ENCODE data around the gene USF1.
"Not testable (repeated sequence)": the region's sequence is repeated elsewhere in the genome, so short reads cannot be mapped to it uniquely, and the experiment has no call there.

Gene USF1

DNA sequence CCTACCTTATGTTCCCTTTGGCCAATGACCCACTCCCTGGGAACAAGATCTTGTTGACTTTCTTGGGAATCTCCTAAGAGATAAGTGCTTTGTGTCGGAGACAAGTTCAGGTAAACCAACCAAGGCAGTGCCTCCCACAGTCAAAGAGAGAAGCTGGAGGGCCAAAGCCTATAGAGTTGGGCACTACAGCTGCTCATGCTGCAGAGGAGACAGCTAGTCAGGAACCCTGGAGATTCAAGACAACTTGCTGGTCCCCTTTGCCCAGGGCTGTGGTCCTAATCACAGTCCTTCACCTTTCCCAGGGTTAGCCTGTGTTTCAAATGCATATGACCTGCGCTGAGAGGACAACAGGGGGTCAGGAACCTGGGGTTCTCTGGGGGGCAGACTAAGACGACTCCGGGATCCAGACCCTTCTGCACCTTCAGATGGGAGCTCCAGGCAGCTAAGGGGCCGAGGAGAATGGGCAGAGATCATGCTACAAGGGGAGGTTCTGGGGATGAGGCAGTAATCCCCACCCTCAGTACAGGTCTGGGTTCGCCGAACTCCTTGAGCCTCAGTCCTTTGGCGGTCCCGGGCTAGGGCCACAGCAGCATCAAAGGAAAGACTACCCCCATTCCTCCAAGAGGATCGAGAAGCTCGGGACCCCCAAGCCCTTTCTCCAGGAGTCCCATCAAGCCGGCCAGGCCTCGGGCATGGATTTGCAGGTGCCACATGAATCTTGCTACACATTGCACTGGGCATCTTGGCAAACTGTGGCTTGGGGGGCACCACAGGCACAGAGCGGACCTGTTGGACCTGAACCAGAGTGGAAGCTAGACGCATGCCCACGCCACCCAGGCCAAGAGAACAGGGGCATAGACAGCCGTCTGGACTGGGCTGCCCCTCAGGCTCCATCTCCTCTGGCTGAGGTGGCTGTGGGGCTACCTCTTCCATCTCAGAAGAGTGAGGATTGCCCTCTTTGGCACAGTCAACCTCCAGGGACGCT, 2.0 kb upstream of the USF1 start:
- no peak for DNase-seq

DNA sequence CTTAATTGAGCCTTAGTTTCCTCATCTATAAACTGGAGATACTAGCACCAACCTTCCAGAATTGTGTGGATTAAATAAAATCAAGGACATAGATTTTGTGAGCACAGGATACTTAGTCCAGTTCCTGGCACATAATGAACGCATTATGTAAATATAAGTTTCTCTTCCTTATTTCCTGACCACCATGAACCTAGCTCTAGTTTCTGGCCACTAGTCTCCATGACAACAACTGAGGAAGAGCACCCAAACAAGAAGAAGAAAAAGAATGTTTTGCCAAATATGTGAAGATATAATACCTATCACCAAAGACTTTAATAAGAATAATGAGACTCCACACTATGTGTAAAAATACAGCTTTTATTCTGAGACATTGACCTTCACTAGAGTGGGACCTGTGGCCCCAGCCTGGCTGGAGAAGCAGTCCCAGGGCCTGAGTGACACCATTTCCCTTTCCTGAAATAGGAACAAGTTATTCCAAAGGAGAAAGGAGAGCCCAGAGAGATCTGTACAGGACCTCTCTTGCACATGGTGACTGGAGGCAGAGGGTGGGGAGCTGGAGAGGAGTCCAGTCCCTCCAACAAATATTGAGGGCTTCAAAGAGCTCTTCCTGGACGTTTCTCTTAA, 940 bp upstream of the USF1 start:
- DNase-seq, result no peak

DNA sequence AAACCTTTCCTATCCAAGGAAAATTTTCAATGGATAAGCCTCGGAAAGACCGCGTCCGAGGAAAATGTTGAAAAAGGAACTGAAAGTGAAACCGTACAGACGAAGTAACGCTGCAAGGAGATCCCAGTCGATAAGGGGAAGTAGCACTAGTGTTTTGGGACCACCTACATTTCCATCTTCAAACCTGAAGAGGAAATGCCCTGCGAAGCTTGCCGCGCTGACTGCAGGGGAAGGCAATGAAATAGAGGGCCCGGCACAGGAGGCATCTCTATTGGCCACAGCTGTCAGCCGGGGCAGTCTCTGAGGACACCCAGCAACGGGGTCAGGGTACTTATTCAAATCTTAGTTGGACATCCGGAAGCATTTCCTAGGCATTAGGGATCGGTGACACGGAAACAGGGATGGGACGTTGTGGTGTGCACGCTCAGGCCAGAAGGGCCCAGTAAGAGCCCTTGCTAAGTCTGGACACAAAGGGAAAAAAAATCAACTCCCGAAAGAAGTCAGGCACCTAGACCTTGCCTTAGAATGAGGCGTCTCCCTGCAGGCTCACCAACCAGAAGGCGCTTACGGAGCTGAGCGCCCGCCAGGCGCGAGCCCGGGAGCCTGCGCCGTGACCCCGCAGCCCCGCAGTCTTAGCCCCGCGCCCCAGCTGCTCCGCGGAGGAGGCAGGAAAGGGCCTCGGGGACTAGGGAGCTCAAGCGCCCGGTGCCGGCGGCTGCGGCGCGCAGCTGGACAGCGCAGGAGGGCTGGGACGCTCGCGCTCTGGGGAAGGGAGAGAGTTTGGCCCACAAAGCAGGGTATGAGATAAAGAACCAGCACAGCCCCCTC, 655 bp downstream of the USF1 start:
- DNase-seq, result peak; percentile 19 to 68 (median 50)

DNA sequence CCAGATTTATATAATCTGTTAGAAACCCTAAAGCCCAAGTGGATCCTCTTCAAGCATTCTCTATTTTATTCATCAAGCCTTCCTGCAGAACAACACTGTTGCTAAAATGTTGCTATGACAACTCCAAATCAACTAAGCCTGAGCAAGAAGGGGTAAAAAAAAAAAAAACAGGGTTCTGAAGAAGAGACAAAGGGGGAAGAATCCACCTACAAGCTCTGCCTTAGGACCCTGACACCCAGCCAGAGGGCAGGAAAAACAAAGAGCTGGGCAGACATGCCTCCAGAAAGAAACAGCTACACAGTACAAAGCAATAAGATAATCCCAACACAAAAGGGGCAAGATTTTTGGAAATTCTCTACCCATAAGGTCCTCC, 1.3 kb downstream of the USF1 start:
- no peak for DNase-seq

DNA sequence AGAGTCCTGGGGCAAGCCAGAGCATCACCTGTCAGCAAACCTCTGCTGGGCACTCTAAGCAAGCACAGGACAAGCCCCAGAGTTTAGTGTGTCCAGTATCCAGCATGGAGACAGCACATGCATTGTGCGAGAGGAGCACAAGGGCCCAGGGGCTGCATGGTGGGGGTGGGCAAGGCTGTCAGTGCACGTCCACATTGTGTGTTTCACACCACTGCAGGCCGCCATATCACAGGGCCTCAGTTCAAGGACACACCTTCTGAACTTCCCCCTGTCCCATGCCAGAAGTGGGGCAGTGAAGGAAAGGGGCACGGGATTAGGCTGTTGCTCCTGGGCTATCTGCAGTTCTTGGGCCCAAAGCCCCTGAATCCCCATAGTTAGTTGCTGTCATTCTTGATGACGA, 6.2 kb downstream of the USF1 start:
- DNase-seq, result no peak

DNA sequence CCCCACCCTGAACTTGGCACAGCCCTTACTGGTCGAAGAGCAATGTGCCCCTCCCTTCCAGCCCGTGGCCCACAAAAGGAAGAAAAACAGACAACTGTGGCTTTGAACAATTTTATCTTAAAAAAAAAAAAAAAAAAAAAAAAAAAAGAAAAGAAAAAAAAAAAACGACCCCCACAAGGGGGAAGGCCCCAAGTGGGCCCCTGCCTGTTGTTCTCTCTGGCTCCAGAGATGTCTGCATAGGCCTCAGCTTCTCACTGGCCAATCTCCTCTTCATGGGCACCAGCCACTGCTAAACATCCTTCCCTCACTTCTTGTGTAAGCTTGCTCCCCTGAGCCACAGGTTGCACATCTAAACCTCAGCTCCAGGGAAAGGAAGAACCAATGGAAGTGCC, 6.6 kb downstream of the USF1 start:
- no peak for DNase-seq

DNA sequence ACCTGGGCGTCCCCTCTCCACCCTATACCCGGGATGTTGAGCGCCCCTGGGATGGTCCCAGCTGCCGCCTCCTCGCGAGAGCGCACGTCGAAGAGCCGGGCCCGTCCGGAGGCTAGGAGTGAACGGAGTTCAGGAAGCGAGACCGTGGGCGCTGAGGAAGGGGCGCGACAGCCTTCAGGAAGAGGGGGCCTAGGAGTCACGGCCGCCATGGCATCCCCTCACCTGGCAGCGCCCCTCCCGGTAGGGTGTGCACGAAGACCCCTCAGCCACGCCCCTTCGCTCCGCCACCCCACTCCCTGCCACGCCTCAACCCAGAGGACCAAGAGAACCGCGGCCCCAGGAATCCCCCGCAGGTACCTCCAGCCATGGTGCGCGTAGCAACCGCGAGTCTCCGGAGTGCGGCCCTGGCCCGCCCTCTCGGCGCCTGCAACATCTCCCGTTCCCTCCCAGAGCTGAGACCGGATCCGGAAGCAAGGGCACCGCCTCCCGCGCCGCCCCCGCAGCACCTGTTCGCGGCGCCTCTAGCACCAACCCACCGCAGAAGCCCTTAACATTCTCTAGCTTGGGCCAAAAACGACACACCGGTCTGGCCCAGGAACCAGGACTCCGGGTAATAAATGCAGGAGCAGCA, 7.1 kb downstream of the USF1 start, which contains the start of gene TSTD1:
Gene TSTD1, minus strand, starts transcription at position 442 of the 631 bp plus-strand sequence. Its CDS starts 75 bp downstream, at position 367.
- peak; percentile 82 to 88 (median 86) for DNase-seq

DNA sequence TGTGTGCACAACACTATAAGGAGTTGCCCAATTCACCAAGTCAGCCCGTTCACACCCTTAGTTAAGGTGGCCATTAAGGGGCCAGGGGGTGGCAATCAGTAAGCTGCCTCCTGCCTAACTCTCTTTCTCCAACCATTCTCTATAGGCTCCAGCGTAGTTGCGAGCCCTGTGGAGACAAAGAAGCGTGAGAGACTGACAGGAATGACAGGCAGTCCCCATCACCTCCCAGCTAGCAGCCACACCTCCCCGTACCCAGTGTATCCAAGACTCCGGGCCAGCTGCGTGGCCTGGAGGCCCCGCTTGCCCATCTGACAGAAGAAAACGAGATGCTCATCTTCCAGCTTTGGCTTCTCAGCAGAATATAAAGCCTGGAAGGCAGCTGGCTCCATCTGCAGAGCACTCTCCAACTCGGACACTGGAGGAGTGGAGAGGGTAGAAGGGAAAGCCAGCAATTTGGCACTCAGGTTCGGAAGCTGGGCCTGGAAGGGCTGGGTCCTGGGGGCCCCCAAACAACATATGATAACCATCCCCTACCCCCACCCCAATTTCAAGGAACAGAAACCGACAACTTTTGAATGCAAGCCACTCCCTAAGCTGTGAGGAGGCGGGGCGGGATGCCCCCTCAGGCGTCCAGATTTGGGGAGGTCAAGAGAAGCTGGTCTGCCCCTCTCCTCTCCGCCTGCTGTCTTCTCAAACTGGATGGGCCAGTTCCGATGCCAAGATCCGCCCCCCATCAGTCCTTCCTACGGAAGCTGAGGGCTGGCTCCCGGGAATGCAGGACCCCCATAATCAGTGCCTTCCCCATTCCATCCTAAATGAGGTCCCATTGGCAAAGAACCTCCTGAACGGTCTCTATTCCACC, 7.9 kb downstream of the USF1 start:
- DNase-seq, result no peak

DNA sequence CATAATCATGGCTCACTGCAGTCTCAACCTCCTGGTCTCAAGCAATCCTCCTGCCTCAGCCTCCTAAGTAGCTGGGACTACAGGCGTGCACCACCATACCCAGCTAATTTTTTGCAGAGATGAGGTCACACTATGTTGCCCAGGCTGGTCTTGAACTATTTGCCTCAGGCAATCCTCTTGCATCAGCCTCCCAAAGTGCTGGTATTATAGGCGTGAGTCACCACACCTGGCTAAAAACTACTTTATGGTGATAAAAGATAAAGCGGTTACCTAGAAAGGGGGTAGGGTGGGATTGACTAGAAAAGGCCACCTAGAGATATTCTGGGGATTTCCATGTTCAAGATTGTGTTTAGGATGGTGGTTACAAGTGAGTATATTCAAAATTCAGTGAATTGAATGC, 12.0 kb downstream of the USF1 start:
- DNase-seq, result no peak

DNA sequence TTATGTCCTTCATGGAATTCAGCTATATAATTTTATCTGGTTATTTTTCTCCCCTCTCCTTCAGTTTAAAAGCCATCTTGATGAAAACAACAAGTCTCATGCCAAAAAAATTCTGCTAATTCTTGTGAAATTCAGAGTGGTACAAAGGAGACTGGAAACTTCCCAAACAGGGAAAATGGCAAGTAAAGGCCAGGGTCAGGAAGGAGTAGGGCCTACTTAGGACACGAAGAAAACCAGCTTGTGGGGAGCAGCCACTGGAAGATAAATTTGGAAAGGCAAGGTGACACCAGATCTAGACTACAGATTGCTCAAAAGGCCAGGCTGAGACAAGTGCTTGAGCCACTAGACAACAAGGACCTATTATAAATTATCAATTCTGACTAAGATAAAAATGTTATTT, 13.4 kb downstream of the USF1 start:
- DNase-seq, result no peak

DNA sequence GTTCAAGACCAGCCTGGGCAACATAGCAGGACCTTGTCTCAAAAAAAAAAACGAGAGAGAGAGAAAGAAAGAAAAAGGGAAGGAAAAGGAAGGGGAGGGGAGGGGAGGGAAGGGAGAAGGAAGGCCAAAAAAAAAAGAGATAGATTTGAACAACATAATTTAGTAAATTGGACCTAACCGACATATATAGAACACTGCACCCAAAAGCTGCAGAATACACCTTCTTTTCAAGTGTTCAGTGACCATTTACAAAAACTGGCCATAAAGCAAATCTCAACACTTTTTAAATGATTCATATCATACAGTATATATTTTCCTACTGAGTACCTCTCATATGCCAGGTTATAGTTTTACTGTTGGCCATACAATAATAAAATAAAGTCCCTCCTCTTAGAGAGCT, 13.9 kb downstream of the USF1 start:
- no peak for DNase-seq

DNA sequence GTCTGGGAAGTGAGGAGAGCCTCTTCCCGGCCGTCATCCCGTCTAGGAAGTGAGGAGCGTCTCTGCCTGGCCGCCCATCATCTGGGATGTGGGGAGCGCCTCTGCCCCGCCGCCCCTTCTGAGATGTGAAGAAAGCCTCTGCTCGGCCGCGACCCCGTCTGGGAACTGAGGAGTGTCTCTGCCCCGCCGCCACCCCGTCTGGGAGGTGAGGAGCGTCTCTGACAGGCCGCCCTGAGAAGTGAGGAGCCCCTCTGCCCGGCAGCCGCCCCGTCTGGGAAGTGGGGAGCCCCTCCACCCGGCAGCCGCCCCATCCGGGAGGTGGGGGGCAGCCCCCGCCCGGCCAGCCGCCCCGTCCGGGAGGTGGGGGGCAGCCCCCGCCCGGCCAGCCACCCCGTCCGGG, 16.3 kb downstream of the USF1 start:
- DNase-seq, result not testable (repeated sequence)

DNA sequence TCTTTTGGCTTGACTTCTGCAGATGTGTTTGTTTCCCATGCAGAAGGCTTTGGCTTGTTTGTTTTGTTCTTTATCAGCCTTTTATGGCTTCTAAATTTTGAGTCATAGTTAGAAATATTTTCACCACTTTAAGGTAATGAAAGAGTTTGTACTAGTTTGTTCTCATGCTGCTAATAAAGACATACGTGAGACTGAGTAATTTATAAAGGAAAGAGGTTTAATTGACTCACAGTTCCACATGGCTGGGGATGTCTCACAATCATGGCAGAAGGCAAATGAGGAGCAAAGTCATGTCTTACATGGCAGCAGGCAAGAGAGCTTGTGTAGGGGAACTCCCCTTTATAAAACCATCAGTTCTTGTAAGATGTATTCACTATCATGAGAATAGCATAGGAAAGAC, 18.8 kb downstream of the USF1 start:
- DNase-seq, result not testable (repeated sequence)

DNA sequence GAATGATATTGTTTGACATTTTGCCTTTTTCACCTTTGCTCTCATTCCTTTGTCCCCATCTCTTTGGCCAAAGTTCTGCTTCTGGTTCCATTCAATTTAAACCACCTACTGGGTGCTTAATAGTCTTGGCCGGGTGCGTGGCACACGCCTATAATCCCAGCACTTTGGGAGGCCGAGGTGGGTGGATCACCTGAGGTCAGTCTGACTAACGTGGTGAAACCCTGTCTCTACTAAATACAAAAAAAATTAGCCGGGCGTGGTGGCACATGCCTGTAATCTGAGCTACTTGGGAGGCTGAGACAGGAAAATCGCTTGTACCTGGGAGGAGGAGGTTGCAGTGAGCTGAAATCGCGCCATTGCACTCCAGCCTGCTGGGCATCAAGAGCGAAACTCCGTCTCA, 23.3 kb downstream of the USF1 start:
- DNase-seq, result not testable (repeated sequence)

DNA sequence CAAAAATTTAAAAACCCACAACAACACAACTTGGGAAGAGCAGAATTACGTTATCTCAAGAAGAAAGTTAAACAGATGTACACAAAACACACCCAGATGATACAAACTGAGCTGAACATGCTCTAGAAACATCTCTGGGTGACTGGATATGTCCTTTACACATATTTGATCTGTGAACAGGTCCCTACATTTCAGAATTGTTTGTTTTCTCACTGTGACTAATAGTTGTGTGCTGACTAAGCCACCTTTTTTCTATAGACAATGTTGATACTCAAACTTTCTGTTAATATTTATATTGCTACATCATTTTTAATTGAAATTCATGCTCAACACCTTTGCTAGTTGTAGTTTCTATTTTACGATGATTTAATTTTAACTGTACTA, 23.8 kb downstream of the USF1 start:
- no peak for DNase-seq

DNA sequence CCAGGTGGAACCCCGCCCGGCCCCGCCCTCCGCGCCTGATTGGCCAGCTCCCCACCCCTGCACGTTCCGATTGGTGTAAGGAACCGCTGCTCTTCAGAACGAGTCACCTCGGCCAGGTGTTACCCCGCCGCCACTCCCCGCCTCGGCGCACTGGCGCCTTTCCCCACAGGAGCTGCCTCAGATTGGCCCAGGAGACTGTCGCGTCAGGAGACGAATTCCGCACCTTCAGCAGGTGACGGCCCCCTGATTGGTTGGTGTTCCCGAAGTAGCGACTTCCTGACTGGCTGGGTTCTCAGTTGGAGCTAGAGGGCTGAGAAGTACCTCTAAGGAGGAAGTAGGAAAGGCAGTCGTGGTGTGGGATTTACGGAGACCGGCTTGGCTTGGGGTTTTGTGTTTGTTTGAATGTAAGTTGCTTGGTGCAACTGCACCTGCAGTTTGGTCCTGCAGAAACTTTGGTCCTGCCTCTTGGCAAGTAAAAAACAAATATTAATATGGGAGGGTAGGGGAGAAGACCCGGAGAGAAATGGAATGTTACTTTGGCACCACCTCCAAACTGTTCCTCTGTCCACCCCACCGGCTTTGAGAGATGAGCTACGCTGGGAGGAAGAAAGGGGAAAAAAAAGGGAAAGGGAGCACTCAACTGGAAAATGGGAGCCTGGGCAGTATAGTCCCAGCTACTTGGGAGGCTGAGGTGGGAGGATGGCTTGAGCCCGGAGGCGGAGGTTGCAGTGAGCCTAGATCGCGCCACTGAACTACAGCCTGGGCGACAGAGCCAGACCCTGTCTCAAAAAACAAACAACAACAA, 24.4 kb downstream of the USF1 start:
- peak; percentile 80 to 91 (median 91) for DNase-seq

DNA sequence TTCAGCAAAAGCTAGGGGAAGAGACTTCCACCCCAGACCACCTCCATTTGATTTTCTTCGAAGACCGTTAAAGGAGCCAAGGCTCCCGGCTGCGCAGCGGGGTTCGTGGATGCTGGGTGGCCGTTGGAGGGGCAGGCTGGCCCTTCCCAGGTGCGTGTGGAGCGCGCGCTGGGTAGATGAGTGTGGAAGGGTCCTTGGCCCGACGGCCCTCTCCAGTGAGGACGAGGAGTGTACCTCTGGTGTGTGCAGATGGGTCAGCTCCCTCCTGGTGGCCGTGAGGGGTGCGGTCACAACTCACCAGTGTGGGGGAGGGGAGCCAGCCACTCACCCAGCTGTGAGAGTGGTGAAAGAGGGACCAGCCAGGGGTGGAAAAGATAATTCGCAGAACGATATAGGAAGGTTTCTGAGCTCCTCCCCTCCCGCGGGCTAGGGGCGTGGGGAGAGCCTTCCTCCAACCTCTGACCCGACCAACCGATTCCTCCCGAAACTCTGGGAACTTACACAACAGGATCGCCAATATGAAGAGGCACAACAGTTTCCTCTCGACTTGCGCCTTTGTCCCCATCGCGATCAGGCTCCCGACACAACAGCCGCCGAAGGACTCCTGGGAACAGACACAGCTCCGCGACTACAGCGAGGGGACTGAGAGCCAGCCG, 25.1 kb downstream of the USF1 start, which contains the start of gene F11R:
Gene F11R, minus strand, starts transcription at position 644 of the 656 bp plus-strand sequence. Its CDS starts 79 bp downstream, at position 565.
- DNase-seq, result peak in 2 of 5 donors; percentile 16 to 24

DNA sequence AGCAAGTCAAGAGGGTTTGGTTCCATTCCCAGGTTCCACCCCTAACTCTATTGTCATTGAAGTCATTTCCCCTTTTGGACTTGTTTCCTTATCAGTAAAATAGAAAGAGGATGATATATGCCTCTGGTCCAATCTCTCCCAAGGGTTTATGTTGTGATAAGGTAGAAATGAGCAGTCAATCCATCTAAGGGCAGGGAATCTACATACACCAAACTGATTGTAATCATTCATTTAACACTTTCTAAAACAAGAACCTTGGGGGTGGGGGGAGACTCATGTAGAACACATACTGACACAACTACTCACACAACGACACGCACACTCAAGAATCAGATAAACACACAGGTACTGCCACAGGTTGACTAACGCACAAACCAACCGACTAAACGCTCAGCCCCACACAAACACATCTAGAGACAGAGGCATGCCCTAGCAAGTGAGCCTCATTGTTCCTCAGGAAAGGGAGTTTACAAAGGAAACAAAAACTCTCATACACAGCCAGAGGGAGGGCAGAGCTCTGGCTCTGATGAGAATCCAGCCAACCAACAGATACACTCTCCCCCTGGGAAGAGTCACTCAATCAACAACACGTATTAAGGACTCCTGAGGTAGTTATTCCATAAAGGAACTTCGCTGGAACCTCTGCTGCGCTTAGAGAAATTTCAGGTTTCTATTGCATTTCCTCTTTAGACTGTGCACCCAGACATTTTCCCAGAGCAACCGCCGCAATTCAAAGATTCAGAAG, 25.9 kb downstream of the USF1 start:
- no peak for DNase-seq

DNA sequence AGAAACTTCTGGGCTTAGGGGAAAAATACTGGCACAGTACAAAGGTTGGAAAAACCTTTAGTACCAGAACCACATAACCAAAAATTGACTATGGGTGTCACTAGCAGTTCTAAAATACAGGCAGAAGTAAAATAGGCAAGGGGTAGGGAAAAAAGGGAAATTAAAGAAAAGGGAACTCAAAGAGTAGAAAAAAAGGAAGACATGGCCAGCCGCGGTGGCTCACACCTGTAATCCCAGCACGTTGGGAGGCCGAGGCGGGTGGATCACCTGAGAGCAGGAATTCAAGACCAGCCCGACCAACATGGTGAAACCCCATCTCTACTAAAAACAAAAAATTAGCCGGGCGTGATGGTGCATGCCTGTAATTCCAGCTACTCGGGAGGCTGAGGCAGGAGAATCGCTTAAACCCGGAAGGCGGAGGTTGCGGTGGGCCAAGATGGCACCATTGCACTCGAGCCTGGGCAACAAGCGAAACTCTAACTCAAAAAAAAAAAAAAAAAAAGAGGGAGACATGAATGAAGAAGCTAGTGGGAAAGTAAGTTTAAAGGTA, 26.6 kb downstream of the USF1 start:
- DNase-seq, result not testable (repeated sequence)

Measured in T-helper 1 cell (primary cell).